Neuronal stem cell (in vitro differentiated cells): Measurements from ENCODE around the gene ARHGEF28.

ENCODE experiments used
- DNase-seq: peaks from one replicate; pipeline ENCODE4 v3.0.0-alpha.2; 2013; ENCODE audit warnings: low spot score
- H2AFZ ChIP-seq: one replicate; pipeline ENCODE4 v1.6.1; 2013; ENCODE audit warnings: mild to moderate bottlenecking, low read length, inconsistent platforms
- H2AK5ac ChIP-seq: 2 replicates; pipeline ENCODE4 v1.6.1; 2013; ENCODE audit warnings: low read depth, mild to moderate bottlenecking, inconsistent platforms, low read length, moderate library complexity, mixed read lengths
- H2BK120ac ChIP-seq: 2 replicates; pipeline ENCODE4 v1.6.1; 2013; ENCODE audit warnings: low read depth, mild to moderate bottlenecking, inconsistent platforms, low read length, moderate library complexity, mixed read lengths
- H2BK12ac ChIP-seq: one replicate; pipeline ENCODE4 v1.6.1; 2013; ENCODE audit warnings: low read length, inconsistent platforms
- H2BK15ac ChIP-seq: 2 replicates; pipeline ENCODE4 v1.6.1; 2013; ENCODE audit warnings: mild to moderate bottlenecking, low read length, inconsistent platforms, mixed read lengths
- H2BK5ac ChIP-seq: one replicate; pipeline ENCODE4 v1.6.1; 2013; ENCODE audit warnings: inconsistent platforms, mild to moderate bottlenecking, low read length, moderate library complexity
- H3K14ac ChIP-seq: one replicate; pipeline ENCODE4 v1.6.1; 2013; ENCODE audit warnings: low read length, inconsistent platforms
- H3K18ac ChIP-seq: 2 replicates; pipeline ENCODE4 v1.6.1; 2013; ENCODE audit warnings: low read length, inconsistent platforms
- H3K23ac ChIP-seq: 2 replicates; pipeline ENCODE4 v1.6.1; 2013; ENCODE audit warnings: low read depth, mild to moderate bottlenecking, mixed read lengths, low read length, inconsistent platforms; ENCODE audit not compliant: poor library complexity
- H3K27ac ChIP-seq: replicated peaks from 3 replicates; pipeline ENCODE4 v1.5.1; 2013; ENCODE audit warnings: low read length, inconsistent platforms
- H3K27me3 ChIP-seq, 3 experiments: 2 replicates each; pipeline ENCODE4 v1.6.1; 2013; ENCODE audit warnings: low read length in 3 of 3, mild to moderate bottlenecking in 2 of 3, inconsistent platforms in 1 of 3, low read depth in 1 of 3, mixed read lengths in 1 of 3, moderate library complexity in 1 of 3; ENCODE audit not compliant: control insufficient read depth in 3 of 3, insufficient read depth in 3 of 3
- H3K36me3 ChIP-seq, 2 donors: replicated peaks in 1 of 2; 2 replicates each; pipeline ENCODE4 v1.6.1; 2013; ENCODE audit warnings: low read length in 2 of 2; ENCODE audit not compliant: control insufficient read depth in 2 of 2, insufficient read depth in 2 of 2
- H3K4ac ChIP-seq: 2 replicates; pipeline ENCODE4 v1.6.1; 2013; ENCODE audit warnings: inconsistent platforms, mild to moderate bottlenecking, low read length, moderate library complexity
- H3K4me1 ChIP-seq, 2 donors: 1 replicate in 1 of 2; 2 replicates in 1 of 2; pipeline ENCODE4 v1.6.1; 2013; ENCODE audit warnings: low read length in 2 of 2, low read depth in 1 of 2; ENCODE audit not compliant: control insufficient read depth in 2 of 2, insufficient read depth in 1 of 2
- H3K4me2 ChIP-seq: one replicate; pipeline ENCODE4 v1.6.1; 2013; ENCODE audit warnings: mild to moderate bottlenecking, low read length, inconsistent platforms; ENCODE audit not compliant: insufficient read depth, poor library complexity, severe bottlenecking
- H3K4me3 ChIP-seq, 2 donors: 2 replicates each; pipeline ENCODE4 v1.5.1; 2013; ENCODE audit warnings: low read length in 2 of 2, mild to moderate bottlenecking in 2 of 2, inconsistent platforms in 1 of 2, moderate library complexity in 1 of 2
- H3K79me1 ChIP-seq: one replicate; pipeline ENCODE4 v1.6.1; 2013; ENCODE audit warnings: low read depth, mild to moderate bottlenecking, inconsistent platforms, low read length, moderate library complexity
- H3K9ac ChIP-seq: one replicate; pipeline ENCODE4 v1.6.1; 2013; ENCODE audit warnings: mild to moderate bottlenecking, low read depth, low read length, inconsistent platforms; ENCODE audit not compliant: poor library complexity
- H3K9me3 ChIP-seq, 2 donors: replicated peaks in 1 of 2; 2 replicates each; pipeline versions ENCODE3 to v1.6.1; 2013; ENCODE audit warnings: low read length in 2 of 2, mild to moderate bottlenecking in 2 of 2, inconsistent platforms in 1 of 2, low read depth in 1 of 2, mixed read lengths in 1 of 2, moderate library complexity in 1 of 2; ENCODE audit not compliant: control insufficient read depth in 2 of 2, insufficient read depth in 1 of 2
- H4K8ac ChIP-seq: one replicate; pipeline ENCODE4 v1.6.1; 2013; ENCODE audit warnings: low read depth, mild to moderate bottlenecking, inconsistent platforms, low read length, moderate library complexity
- H4K91ac ChIP-seq: one replicate; pipeline ENCODE4 v1.6.1; 2013; ENCODE audit warnings: low read length, low read depth, mild to moderate bottlenecking, inconsistent platforms; ENCODE audit not compliant: poor library complexity
- WGBS, 2 donors: extraction: QIAGEN DNeasy Blood & Tissue Kit; methylation state at CpG; one replicate each; pipeline ENCODE4 v1.1.7; 2013; ENCODE audit warnings: missing lambda C conversion rate in 2 of 2, mixed read lengths in 1 of 2; ENCODE audit not compliant: insufficient read length in 2 of 2, insufficient replicate concordance in 1 of 2; ENCODE audit errors: extremely low coverage in 2 of 2; 5-methylcytosine and 5-hydroxymethylcytosine counted together

The ARHGEF28 gene

GRCh38 chr5:73896097-73896496 is 270.1 kb downstream of the ARHGEF28 start:
- no CpG with 5 or more reads among the region's 3 CpGs for WGBS, 2 donors
- H2BK120ac ChIP-seq: no peak overlapping the region
- no peak overlapping the region for H3K9ac ChIP-seq
- H2AK5ac ChIP-seq: no peak overlapping the region
- H3K14ac ChIP-seq: no peak overlapping the region
- no peak overlapping the region for H2BK15ac ChIP-seq
- no peaks in the 10 kb centered on the region for H3K27me3 ChIP-seq
- no peak for DNase-seq
- H3K9me3 ChIP-seq: no peaks in the 10 kb centered on the region
- no peak overlapping the region for H3K27ac ChIP-seq
- no peak overlapping the region for H3K4me2 ChIP-seq
- H3K23ac ChIP-seq: no peak overlapping the region
- no peak overlapping the region for H2BK5ac ChIP-seq
- H3K4ac ChIP-seq: no peak overlapping the region
- no peak overlapping the region for H2AFZ ChIP-seq
- no peaks in the 10 kb centered on the region for H3K36me3 ChIP-seq
- H4K91ac ChIP-seq: no peak overlapping the region
- no peak overlapping the region for H3K18ac ChIP-seq
- no peak overlapping the region for H4K8ac ChIP-seq
- H3K4me1 ChIP-seq: no peaks in the 10 kb centered on the region
- no peak overlapping the region for H3K4me3 ChIP-seq
- H2BK12ac ChIP-seq: no peak overlapping the region
- H3K79me1 ChIP-seq: no peaks in the 10 kb centered on the region

GRCh38 chr5:73896668-73897067 is 270.7 kb downstream of the ARHGEF28 start:
- Histone ChIP-seq H2BK5ac (no peak overlapping the region), H3K9ac (no peak overlapping the region), H3K9me3 (no peaks in the 10 kb centered on the region), H3K4me3 (no peak overlapping the region), H3K4ac (no peak overlapping the region), H2AK5ac (no peak overlapping the region), H4K91ac (no peak overlapping the region), H3K27ac (no peak overlapping the region), H2AFZ (no peak overlapping the region), H2BK12ac (no peak overlapping the region), H3K23ac (no peak overlapping the region), H4K8ac (no peak overlapping the region), H3K27me3 (no peaks in the 10 kb centered on the region), H3K79me1 (no peaks in the 10 kb centered on the region), H2BK15ac (no peak overlapping the region), H3K14ac (no peak overlapping the region), H3K4me1 (no peaks in the 10 kb centered on the region), H3K4me2 (no peak overlapping the region), H3K18ac (no peak overlapping the region), H2BK120ac (no peak overlapping the region), H3K36me3 (no peaks in the 10 kb centered on the region)
- WGBS, 2 donors: no CpG with 5 or more reads among the region's 12 CpGs
- DNase-seq: no peak

GRCh38 chr5:73897893-73898292 is 271.9 kb downstream of the ARHGEF28 start:
- no CpG with 5 or more reads among the region's 5 CpGs for WGBS, 2 donors
- Histone ChIP-seq H2BK5ac (no peak overlapping the region), H3K14ac (no peak overlapping the region), H4K91ac (no peak overlapping the region), H3K4me3 (no peak overlapping the region), H3K79me1 (no peaks in the 10 kb centered on the region), H2BK15ac (no peak overlapping the region), H3K18ac (no peak overlapping the region), H2BK12ac (no peak overlapping the region), H4K8ac (no peak overlapping the region), H3K9ac (no peak overlapping the region), H2AFZ (no peak overlapping the region), H3K23ac (no peak overlapping the region), H3K9me3 (no peaks in the 10 kb centered on the region), H2BK120ac (no peak overlapping the region), H3K4ac (no peak overlapping the region), H3K4me2 (no peak overlapping the region), H3K36me3 (no peaks in the 10 kb centered on the region), H2AK5ac (no peak overlapping the region), H3K27me3 (no peaks in the 10 kb centered on the region), H3K4me1 (peaks cover 0 to 2% of the 10 kb centered on the region in 2 donors), H3K27ac (no peak overlapping the region)
- DNase-seq: no peak

GRCh38 chr5:73899055-73899454 is 273.1 kb downstream of the ARHGEF28 start:
- Histone ChIP-seq H3K18ac (peak overlapping the region; percentile 68), H2BK12ac (no peak overlapping the region), H2BK5ac (no peak overlapping the region), H3K14ac (no peak overlapping the region), H2AFZ (no peak overlapping the region), H4K91ac (no peak overlapping the region), H2BK120ac (no peak overlapping the region), H3K4me2 (no peak overlapping the region), H3K9me3 (no peaks in the 10 kb centered on the region), H3K36me3 (no peaks in the 10 kb centered on the region), H3K4me3 (no peak overlapping the region), H3K4ac (no peak overlapping the region), H3K27me3 (no peaks in the 10 kb centered on the region), H4K8ac (no peak overlapping the region), H3K27ac (no peak overlapping the region), H3K79me1 (no peaks in the 10 kb centered on the region), H2BK15ac (no peak overlapping the region), H2AK5ac (no peak overlapping the region), H3K23ac (no peak overlapping the region), H3K4me1 (peaks cover 0 to 2% of the 10 kb centered on the region in 2 donors), H3K9ac (peak overlapping the region; percentile 25)
- WGBS, 2 donors: no CpG with 5 or more reads among the region's 9 CpGs
- no peak for DNase-seq
